ENCODE measurements around the gene CSNK1G3. TPM values are rescaled to one million over a fixed set of nuclear protein-coding genes. Genes with fewer than 3 reads are reported as not detected.

Gene CSNK1G3
- total RNA-seq, 4 donors from 2014 or later: 36.2 to 51.0 (median 46.4) TPM

DNA sequence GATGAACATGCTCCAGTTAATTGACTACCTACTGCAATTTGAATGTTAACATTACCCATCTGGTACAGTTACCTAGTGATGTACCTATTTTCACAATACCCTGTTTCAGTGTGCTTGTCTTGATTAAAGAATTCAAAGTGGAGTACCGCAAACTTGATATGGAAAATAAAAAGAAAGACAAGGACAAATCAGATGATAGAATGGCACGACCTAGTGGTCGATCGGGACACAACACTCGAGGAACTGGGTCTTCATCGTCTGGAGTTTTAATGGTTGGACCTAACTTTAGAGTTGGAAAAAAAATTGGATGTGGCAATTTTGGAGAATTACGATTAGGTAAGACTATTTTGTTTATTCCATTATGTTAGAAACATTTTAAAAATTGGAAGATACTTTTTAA, 33.5 kb downstream of the CSNK1G3 start:
- TF ChIP-seq, protein P1, sequence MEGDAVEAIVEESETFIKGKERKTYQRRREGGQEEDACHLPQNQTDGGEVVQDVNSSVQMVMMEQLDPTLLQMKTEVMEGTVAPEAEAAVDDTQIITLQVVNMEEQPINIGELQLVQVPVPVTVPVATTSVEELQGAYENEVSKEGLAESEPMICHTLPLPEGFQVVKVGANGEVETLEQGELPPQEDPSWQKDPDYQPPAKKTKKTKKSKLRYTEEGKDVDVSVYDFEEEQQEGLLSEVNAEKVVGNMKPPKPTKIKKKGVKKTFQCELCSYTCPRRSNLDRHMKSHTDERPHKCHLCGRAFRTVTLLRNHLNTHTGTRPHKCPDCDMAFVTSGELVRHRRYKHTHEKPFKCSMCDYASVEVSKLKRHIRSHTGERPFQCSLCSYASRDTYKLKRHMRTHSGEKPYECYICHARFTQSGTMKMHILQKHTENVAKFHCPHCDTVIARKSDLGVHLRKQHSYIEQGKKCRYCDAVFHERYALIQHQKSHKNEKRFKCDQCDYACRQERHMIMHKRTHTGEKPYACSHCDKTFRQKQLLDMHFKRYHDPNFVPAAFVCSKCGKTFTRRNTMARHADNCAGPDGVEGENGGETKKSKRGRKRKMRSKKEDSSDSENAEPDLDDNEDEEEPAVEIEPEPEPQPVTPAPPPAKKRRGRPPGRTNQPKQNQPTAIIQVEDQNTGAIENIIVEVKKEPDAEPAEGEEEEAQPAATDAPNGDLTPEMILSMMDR (IDR thresholded peaks at IDR 0.05; ENCODE audit: low read depth): no peak

DNA sequence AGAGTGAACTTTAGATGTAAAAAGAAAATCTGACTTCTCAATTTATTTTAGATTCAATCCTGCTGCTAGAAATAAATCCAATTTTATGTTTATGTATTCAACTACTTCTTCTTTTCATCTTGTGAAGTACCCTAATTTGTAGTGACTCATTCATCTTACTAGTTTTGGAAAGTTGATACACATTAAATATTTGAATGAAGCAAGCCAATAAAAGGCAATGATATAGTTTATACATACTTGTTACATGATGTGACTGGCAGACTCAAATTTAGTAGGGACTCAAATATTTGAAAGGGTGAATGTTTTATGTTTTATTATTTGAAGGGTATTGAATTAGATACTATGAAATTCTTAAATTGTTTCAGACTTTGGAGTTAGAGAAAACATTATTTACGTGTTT, 34.7 kb downstream of the CSNK1G3 start:
- TF ChIP-seq, protein P1 (IDR thresholded peaks at IDR 0.05; ENCODE audit: low read depth): no peak

DNA sequence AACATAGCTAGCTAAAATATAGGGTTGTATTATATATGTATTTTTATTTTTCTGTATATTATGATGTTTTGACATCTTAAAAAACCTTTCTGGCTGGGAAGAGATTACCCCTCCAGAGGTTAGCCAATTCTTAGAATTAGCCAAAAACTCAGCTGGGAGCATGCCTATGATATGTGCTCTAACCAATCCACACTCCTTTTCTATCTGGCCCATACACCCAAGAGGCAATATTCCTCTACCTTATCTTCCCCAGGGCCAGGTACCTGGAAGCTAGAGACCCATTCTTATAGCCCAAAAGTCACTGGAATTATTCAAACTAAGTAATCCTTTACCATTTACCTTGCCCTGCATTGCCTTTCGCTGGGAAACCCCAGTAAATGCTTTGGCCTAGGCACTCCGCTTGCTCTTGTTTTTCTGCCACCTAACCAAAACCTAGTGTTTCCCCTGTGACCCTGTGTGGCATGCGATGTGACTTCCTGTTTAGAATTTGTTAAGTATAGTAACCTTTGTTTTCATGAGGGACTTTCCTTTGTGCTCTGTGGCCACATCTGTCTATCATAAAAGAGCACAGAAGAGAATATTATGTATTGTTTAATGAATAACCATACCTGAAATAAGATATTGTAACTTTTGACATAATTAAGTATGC, 37.4 kb downstream of the CSNK1G3 start:
- TF ChIP-seq, protein P1 (IDR thresholded peaks at IDR 0.05; ENCODE audit: low read depth): no peak

DNA sequence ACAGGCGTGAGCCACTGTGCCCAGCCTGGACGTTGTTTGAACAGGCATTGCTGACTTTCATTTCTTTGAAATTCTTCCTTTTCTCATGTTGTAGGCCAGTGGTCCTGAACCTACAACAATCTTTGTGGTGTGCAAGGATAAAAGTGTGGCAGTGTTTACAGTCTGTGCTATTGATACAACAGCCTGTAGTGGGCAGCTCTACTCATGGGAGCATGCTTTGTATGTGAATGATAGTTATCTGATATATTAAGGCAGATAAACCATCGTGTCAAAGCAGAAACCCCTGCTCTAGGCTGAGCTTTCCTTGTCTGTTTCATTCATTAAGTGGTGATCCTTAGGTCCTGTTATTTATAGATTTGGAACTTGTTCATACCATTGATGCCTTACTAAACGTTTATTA, 42.6 kb downstream of the CSNK1G3 start:
- TF ChIP-seq, protein P1 (IDR thresholded peaks at IDR 0.05; ENCODE audit: low read depth): no peak

DNA sequence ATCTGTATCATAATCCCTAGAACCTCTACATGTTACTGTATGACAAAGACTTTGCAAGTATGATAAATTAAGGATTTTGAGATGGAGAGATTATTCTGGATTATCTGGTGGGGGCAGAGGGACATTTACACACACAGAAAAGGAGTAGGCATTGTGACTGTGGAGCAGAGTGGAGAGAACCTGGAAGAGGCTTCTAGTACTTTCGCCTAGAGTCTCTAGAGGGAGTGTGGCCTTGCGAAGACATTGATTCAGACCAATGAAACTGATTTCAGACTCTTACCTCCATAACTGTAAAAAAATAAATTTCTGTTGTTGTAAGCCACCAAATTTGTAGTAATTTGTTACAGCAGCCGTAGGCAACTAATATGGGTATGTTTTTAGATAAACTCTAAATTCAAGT, 45.9 kb downstream of the CSNK1G3 start:
- TF ChIP-seq, protein P1 (IDR thresholded peaks at IDR 0.05; ENCODE audit: low read depth): no peak

DNA sequence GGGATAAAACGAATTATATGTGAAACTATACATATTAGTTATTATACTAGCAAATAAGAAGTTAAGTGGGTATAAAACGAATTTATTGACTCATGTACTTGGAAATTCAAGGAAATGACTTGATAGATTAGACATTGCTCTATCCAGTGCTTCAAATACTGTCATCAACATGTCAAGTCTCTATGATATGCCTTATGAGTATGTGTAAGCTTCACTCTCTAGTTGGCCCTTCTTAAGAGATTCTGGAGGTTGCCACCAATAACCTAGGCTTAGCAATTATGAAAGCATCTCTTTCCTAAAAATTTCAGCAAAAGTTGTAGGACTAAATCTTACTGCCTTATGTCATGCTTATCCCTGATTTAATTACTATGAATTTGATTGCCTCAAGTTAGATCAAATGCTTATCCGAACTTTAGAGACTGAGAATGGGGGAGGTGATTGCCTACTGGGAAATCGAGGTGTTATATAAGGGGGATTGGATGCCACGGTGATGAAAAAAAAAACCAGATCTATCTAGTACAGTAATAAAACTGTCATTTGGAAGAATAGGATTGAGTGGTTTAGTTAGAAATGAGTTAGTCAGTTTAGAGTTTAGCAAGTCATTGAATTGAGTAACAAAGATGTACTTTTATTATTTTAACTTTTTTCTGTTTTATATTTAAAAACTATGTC, 46.9 kb downstream of the CSNK1G3 start:
- TF ChIP-seq, protein P1 (IDR thresholded peaks at IDR 0.05; ENCODE audit: low read depth): no peak

DNA sequence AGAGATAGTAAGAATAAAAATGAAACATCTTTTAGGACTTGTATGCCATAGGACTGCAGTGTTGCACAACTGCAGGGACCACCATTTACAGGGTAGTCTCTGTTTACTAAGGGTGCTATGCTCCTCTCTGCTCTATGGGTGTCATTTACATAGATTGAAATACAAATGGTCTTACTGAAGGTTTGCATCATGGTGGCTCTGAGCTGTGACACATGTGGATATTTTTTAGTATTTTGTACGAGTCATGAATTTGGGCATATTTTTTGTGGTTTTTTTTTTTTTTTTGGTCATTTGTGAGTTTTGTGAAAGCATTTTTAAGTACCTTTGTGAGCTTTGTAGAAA, 47.4 kb downstream of the CSNK1G3 start:
- TF ChIP-seq, protein P1 (IDR thresholded peaks at IDR 0.05; ENCODE audit: low read depth): no peak

Measured in subcutaneous adipose tissue (tissue), 4 donors.